HG03342 (cell line): Measurements from ENCODE around the gene MCAM.

Experiments used
- ATAC-seq: cut with Tn5 transposase; IDR thresholded peaks from one replicate; pipeline ENCODE4 v1.9.1; 2021; ENCODE audit warnings: mild to moderate bottlenecking, moderate library complexity; ENCODE audit not compliant: unreplicated experiment

MCAM gene

GRCh38 chr11:119267645-119268044, 49.3 kb downstream of the MCAM start:
- no peak for ATAC-seq

- ATAC-seq, result no peak
Measured at GRCh38 chr11:119266517-119267255, 50.2 kb downstream of the MCAM start.

GRCh38 chr11:119266063-119266462, 50.9 kb downstream of the MCAM start:
- ATAC-seq, result no peak

DNA sequence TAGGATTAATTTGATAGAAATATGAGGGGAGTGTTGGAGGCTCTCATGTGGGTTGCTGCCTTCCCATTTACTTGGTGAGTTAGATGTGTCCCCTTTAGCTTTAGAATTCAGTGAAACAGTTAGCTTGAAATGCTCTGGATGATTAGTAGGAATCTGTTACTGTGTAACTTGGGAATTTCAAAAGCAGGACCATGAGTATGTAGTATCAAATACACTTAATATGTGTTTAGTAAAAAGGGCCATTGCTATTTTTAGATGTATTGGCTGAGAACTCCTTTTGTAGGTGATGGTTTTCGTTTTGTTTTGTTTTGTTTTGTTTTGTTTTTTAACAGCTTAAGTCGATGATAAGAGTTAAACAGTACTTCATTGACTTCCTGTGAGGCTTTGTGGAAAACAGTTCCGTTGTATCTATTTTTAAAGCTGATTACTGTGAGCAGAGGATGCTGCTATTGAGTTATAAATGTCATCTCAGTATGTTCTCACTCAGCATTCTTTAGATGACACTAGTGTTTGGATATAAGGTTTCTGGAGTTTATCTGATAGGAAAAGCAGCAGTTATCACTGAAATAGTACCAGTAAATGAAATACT, 53.5 kb downstream of the MCAM start:
- no peak for ATAC-seq

GRCh38 chr11:119262668-119263351, 54.1 kb downstream of the MCAM start:
- ATAC-seq, result no peak

DNA sequence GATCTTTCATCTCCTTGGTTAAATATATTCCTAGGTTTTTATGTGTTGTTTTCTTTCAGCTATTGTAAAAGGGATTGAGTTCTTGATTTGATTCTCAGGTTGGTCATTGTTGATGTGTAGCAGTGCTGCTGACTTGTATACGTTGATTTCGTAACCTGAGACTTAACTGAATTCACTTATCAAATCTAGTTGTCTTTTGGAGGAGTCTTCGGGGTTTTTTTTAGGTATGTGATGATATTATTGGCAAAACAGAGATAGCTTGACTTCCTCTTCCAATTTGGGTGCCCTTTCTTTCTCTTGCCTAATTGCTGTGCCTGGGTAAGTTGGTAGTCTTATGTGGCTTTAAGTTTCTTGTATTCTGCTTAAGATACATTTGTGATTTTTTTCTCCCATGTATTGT, 57.9 kb downstream of the MCAM start:
- ATAC-seq, result no peak
